ENCODE data around the gene KRTAP15-1.

The KRTAP15-1 gene, protein sequence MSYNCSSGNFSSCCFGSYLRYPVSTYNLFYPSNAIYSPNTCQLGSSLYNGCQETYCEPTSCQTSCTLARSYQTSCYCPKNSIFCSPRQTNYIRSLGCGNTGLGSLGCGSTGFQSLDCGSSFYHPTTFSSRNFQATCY

GRCh38 chr21:30439975-30440374 lies at the start of gene KRTAP15-1:
TSS of gene KRTAP15-1 (plus strand) at chr21:30440275. CDS start at chr21:30440328, 53 bp downstream.
- no peak for DNase-seq

GRCh38 chr21:30391492-30392025 lies 48.5 kb upstream of the KRTAP15-1 start:
- no peak for DNase-seq

- DNase-seq: no peak
Observed at GRCh38 chr21:30395731-30396130, 44.3 kb upstream of the KRTAP15-1 start, which contains the start of gene KRTAP13-1. TSS of gene KRTAP13-1 (plus strand) at chr21:30396031. CDS start at chr21:30396087, 56 bp downstream.

- peak; percentile 31 to 35 for DNase-seq
Observed at GRCh38 chr21:30408782-30409494, 31.1 kb upstream of the KRTAP15-1 start.

DNA sequence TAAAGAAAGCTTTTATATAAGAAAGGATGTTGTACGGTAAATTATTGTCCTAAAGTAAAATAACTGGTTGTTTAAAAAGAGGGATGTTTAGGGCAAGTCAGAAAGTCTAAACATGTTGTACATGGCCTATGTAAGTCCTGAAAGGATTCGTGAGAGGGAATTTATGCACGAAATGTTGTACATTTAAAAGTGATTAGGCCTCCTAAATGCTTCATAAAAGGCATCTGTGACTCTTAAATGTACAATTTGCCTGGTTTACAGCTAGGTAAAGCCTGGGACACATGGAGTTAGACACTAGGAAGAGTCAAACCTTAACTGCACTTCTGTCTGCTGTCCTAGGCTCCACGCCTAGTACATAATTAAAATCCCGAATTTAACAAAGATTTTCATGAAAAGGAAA lies 24.1 kb upstream of the KRTAP15-1 start:
- no peak for DNase-seq

DNA sequence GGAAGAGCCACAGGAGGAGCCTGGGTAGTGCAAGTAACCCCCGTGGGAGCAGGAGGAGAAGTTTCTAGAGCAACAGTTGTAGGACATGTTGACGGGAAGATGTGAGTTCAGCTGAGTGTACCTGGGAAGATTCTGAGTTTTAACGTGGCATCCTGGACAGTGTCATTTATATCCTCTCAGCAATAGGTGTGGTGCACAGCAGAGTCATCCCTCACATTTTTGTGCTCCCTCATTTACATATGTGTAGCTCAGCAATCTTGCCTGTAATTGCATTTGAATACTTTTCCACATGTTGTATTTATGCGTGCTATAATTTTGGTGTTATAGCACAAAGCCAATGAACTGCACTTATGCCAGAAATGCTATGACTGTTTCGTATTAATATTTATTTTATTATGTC lies 14.2 kb upstream of the KRTAP15-1 start, which contains the start of gene KRTAP13-3:
TSS of gene KRTAP13-3 (minus strand) at position 101 of the 400 bp plus-strand sequence. CDS start at position 87, 14 bp downstream.
- no peak for DNase-seq

DNA sequence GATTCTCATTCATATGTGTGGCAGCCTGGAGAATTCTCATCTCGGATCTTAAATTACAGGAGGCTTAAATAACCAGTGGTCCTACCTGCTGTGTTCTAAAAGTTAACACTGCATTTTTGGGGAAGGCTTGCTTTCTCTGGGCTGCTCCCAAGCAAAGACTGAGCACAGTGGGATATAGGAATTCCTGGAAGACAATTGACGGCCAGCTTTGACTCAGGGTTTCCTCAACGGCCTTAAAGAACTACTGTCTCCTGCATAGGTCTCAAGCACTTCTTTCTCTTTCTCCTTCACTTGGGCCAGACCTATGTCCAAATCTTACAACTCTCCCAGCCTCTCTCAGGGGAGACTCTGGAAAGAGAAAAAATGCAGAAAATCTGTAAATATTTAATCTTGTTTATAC lies 13.3 kb upstream of the KRTAP15-1 start:
- no peak for DNase-seq

- DNase-seq: no peak
Observed at GRCh38 chr21:30430170-30430655, 9.9 kb upstream of the KRTAP15-1 start, which contains the start of gene KRTAP13-4. TSS of gene KRTAP13-4 (plus strand) at chr21:30430220. CDS start at chr21:30430276, 56 bp downstream.

DNA sequence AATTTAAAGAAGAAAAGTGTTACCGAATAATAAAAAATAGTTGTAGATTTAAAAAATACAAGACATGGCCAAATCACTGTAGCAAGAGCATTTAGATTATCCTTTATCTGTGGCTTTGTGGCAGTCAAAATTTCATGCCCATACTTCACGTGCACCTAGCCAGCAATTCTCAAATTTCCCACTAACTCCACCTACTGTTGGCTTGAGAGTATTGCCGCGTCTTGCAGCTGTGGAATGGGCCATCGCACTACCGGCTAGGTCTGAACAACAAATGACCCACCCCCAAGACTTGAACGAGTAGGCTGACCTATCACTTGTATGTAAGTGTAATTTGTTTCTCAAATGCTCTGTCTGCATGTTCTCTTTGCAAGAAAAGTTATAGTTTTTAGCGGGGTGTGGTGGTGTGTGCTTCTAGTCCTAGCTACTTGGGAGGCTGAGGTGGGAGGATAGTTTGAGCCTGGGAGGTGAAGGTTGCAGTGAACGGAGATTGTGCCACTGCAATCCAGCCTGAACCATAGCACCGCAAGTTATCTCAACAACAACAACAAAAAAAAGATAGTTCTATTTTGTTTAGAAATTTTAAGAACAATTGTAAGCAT lies 5.9 kb upstream of the KRTAP15-1 start:
- peak; percentile 18 to 34 for DNase-seq

DNA sequence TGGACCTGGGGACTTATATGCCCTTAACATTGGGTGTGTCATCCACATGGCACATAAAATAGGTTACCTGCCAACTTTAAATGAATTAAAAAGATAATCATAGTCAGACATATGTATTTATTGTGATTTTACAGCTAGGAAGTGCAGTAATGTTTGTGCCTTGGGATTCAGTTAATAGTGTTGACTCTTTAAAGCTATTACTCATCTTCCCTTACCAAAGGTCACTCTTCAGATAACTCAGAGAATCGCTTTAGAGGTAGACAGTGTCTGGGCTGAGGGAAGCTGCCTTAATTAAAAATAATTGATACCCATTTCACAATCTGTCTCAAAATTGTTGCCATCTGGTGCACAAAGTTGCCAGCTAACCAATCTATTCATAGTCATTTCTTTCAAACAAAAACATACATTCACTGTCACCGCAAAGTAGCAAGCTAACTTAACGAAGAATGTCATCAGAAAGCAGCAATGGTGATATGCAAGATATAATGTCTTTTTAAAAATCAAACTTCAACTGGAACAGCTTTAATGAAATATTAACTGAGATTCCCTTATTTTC lies 3.0 kb upstream of the KRTAP15-1 start:
- peak in 1 of 2 experiments; percentile 16 for DNase-seq

DNA sequence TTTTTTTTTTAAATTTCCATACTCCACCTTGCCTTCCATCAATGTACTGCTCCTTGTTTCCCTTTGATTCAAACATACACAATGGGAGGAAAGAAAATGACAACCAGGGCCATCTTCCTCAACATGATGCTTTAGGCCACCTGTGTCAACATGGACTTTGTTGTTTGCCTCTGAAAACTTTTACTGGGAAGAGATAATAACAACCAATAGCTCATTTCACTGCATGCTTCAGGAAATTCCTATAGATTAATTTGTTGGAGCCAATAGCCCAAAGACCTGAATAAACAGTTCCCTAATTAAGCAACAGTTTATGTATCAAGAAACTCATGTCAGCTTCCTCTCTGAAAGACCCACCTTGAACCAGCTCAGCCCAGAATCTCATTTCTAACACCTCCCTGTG lies 3.2 kb downstream of the KRTAP15-1 start:
- no peak for DNase-seq

- DNase-seq: no peak
Observed at GRCh38 chr21:30444204-30444603, 4.1 kb downstream of the KRTAP15-1 start.

GRCh38 chr21:30447056-30447455 lies 7.0 kb downstream of the KRTAP15-1 start:
- DNase-seq: no peak

- DNase-seq: no peak
Observed at GRCh38 chr21:30448514-30448913, 8.4 kb downstream of the KRTAP15-1 start.

DNA sequence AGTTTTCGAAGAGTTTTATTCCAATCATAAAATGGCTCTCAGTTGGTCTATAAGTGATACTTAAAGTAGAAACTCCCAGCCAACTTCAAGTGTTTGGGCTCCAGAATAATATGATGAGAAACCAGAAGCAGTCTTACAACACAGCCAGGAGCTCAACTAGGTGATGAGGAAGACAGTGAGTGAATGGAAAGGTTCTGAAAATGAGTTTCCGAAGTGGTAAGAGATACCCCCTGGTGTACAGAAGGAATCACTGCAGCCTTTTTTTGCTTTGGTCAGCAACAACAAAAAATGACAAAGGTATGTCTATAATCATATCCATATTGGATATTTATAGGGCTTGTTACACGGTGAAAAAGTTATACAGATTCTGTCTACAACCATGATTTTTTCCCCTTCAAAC lies 23.6 kb downstream of the KRTAP15-1 start:
- no peak for DNase-seq

- no peak for DNase-seq
Observed at GRCh38 chr21:30468900-30469714, 29.0 kb downstream of the KRTAP15-1 start.

DNA sequence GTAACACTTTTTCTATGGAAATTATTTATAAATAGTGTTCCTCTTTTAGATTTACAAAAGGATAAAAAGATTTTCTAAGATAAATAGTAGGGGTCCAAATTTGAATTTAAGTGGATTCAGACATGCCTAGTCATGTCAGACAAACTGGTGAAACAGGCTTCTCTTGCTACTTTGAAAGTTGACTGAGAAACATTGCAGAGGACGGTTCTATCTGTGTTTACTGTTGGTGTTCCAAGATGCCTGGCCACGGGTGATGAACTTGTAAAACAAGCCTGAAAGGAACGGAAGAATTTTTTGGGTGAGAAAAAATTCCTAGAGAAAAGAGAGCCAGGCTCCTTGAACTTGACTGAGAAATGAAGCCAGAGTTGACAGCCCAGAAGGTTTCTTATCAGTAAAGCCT lies 37.9 kb downstream of the KRTAP15-1 start:
- DNase-seq: no peak

DNA sequence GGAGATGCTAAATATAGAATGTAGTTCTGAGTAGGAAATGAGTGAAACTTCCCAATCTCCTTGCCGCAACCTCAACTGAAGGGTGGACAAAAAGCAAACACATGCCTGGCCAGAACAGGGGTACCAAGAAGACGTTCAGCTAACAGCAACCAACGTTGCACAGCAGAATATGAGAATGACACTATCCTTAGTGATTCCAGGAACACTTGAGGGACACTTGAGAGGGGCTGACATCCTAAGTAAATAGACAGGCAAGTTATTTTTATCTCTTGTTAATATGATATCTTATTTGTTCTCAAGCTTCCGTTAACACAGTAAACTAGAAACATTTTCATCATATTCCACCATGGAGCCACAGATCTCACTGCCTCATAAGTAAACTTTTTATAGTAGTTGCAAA lies 39.2 kb downstream of the KRTAP15-1 start:
- no peak for DNase-seq

GRCh38 chr21:30480145-30480544 lies 40.1 kb downstream of the KRTAP15-1 start, which contains the start of gene KRTAP19-1:
TSS of gene KRTAP19-1 (minus strand) at chr21:30480367. CDS start at chr21:30480317, 50 bp downstream.
- no peak for DNase-seq

- DNase-seq: no peak
Observed at GRCh38 chr21:30482130-30482529, 42.1 kb downstream of the KRTAP15-1 start.

DNA sequence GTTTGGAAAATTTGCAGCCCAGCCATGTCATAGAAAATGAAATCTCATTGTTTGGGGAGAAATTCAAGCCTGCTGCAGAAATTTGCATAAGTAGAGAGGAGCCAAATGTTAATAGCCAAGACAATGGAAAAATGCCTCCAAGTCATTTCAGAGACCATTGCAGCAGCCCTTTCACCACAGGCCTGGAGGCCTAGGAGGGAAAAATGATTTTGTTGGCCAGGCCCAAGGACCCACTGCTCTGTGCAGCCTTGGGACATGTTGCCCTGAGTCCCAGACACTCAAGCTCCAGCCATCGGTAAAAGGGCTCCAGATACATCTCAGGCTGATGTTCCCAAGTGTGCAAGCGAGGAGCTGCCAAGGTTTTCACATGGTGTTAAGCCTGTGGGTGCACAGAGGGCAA lies 46.1 kb downstream of the KRTAP15-1 start:
- no peak for DNase-seq

DNA sequence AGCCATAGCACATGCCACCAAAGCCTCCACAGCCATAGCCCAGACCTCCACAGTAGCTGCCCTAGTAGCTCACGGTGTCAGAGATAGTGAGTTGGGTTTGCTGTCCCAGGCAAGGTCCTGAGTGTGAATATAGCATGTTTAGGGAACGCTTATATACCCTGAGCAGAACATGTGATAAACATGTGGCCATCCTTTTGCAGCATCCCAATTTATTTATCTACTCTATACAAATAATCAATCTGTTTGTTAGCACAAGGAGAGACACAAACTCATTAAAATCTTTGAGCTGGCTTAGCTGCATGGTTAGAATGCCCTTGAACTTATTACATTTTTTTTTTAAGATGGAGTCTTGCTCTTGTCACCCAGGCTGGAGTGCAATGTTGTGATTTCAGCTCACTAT lies 47.3 kb downstream of the KRTAP15-1 start, which contains the start of gene KRTAP19-2:
TSS of gene KRTAP19-2 (minus strand) at position 101 of the 400 bp plus-strand sequence. CDS start at position 13, 88 bp downstream.
- DNase-seq: no peak
